Measurements from ENCODE around the gene NKX1-1.

Gene NKX1-1

GRCh38 chr4:1451106-1451751 lies 45.0 kb upstream of the NKX1-1 start:
- Histone ChIP-seq H3K27ac (no peak overlapping the region), H3K4me2 (ENCODE audit: low read length) (no peak overlapping the region), H3K27me3 (ENCODE audit: control insufficient read depth, insufficient read depth, low read length) (no peaks in the 10 kb centered on the region)

GRCh38 chr4:1449833-1450741 lies 43.8 kb upstream of the NKX1-1 start:
- Histone ChIP-seq H2AFZ (no peak overlapping the region), H3K4me1 (no peaks in the 10 kb centered on the region), H3K9me3 (ENCODE audit: control insufficient read depth, low read length) (no peaks in the 10 kb centered on the region), H3K27ac (no peak overlapping the region), H3K27me3 (ENCODE audit: control insufficient read depth, insufficient read depth, low read length) (no peaks in the 10 kb centered on the region), H3K9ac (no peak overlapping the region), H3K4me2 (ENCODE audit: low read length) (no peak overlapping the region), H3K36me3 (ENCODE audit: control insufficient read depth, insufficient read depth, low read length) (no peaks in the 10 kb centered on the region), H3K4me3 (ENCODE audit: low read depth, low read length) (no peak overlapping the region), H3K79me2 (no peaks in the 10 kb centered on the region)
- no peak for TF ChIP-seq CTCF (IDR thresholded peaks at IDR 0.05)

More at GRCh38 chr4:1451106-1451751, 45.0 kb upstream of the NKX1-1 start:
- Histone ChIP-seq H3K79me2 (no peaks in the 10 kb centered on the region), H3K4me1 (no peaks in the 10 kb centered on the region), H3K4me3 (ENCODE audit: low read depth, low read length) (no peak overlapping the region), H3K9me3 (ENCODE audit: control insufficient read depth, low read length) (no peaks in the 10 kb centered on the region), H3K36me3 (ENCODE audit: control insufficient read depth, insufficient read depth, low read length) (no peaks in the 10 kb centered on the region), H2AFZ (no peak overlapping the region), H3K9ac (no peak overlapping the region)
- no peak for TF ChIP-seq CTCF (IDR thresholded peaks at IDR 0.05)

- no peaks in the 10 kb centered on the region for H3K36me3 ChIP-seq (ENCODE audit: control insufficient read depth, insufficient read depth, low read length)
- no peak overlapping the region for H3K4me3 ChIP-seq (ENCODE audit: low read depth, low read length)
- TF ChIP-seq CTCF (IDR thresholded peaks at IDR 0.05) = no peak
- no peak overlapping the region for H3K27ac ChIP-seq
- no peak overlapping the region for H3K9ac ChIP-seq
- H3K9me3 ChIP-seq (ENCODE audit: control insufficient read depth, low read length) = no peaks in the 10 kb centered on the region
- no peaks in the 10 kb centered on the region for H3K79me2 ChIP-seq
- no peak overlapping the region for H2AFZ ChIP-seq
- no peaks in the 10 kb centered on the region for H3K4me1 ChIP-seq
- no peaks in the 10 kb centered on the region for H3K27me3 ChIP-seq (ENCODE audit: control insufficient read depth, insufficient read depth, low read length)
- no peak overlapping the region for H3K4me2 ChIP-seq (ENCODE audit: low read length)
Observed at GRCh38 chr4:1449475-1449832, 43.2 kb upstream of the NKX1-1 start.

DNA sequence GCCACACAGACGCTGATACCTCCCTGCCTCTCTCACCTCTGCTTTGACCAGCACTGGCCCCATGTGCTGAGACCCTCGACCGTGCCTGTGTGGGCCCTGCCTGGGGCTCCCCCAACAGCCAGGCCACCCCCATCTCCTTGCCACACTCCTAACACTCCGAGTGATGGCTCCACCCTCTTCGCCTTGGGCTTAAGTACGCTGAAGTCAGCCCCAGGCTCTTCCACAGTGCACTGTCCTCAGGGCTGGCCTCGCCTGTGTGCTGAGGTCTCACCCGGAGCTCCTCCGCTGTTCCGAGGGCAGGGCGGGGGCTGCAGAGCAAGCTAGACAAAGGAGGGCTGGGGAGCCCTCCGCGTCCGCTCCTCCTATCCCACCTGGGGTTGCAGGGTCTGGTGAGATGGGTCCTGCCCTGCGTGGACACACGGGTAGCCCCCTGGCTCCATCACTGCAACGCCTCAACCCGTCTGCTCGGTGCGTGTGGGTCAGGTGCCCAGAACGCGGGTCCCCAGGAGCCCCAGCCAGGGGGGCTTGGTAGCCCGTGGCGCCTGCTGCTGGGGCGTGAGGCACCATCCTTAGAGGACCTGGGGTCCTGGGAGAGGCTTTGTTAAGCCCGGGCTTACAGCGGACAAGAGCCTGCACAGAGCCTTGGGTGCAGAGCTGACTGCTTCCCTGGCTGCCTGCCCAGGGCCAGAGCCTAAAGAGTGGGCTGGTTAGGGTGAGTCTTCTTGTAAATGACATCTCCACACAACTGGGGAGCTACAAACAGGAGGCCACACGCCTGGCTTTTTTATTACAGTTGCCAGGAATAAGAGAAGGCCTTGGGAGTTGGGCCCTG lies 42.6 kb upstream of the NKX1-1 start:
- Histone ChIP-seq H3K4me3 (ENCODE audit: low read depth, low read length) (no peak overlapping the region), H3K4me2 (ENCODE audit: low read length) (no peak overlapping the region), H3K9me3 (ENCODE audit: control insufficient read depth, low read length) (no peaks in the 10 kb centered on the region), H3K27me3 (ENCODE audit: control insufficient read depth, insufficient read depth, low read length) (no peaks in the 10 kb centered on the region), H3K4me1 (no peaks in the 10 kb centered on the region), H3K27ac (no peak overlapping the region), H3K9ac (no peak overlapping the region), H3K36me3 (ENCODE audit: control insufficient read depth, insufficient read depth, low read length) (no peaks in the 10 kb centered on the region), H2AFZ (no peak overlapping the region), H3K79me2 (no peaks in the 10 kb centered on the region)
- no peak for TF ChIP-seq CTCF (IDR thresholded peaks at IDR 0.05)

Measured in parathyroid adenoma (tissue), 2 donors.